Globus pallidus (tissue), 1 donor: ENCODE results near the gene NALCN.

Experiments used
- DNase-seq: peaks from one replicate; pipeline ENCODE4 v3.0.0-alpha.2; 2015; ENCODE audit warnings: low spot score

Gene NALCN

DNA sequence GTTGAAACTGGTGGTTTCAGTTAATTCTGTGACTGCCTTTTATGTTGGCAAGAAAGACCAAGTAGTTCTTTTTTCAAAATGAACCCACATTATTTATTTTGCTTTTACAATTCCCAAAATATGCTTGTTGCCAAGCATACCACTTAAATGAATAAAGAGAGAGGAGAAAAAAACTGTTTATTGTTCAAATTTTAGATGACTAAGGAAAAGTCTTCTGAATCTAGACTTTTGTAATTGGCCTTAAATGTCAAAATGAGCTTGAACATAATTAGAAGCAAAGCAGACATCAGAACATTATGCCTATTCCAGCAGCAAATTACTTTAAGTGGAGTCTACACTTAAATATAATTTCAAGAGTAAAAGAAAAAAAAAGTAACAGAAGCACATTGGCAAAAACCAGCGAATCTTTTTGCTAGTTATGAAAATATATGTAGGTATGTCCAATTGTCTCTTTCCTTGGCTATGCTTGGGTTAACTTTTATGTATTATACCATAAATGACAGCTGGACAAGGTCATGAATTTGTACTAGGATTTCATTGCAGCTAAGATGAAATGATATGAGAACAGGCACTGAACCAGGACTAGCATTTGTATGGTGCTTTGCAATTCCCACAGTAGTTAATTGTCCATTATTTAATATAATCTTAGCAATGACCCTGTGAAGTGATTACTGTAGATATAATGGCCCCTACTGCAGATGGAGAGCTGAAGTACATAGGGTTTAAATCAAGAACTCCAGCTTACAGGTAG is 211.9 kb downstream of the NALCN start:
- DNase-seq: no peak

DNA sequence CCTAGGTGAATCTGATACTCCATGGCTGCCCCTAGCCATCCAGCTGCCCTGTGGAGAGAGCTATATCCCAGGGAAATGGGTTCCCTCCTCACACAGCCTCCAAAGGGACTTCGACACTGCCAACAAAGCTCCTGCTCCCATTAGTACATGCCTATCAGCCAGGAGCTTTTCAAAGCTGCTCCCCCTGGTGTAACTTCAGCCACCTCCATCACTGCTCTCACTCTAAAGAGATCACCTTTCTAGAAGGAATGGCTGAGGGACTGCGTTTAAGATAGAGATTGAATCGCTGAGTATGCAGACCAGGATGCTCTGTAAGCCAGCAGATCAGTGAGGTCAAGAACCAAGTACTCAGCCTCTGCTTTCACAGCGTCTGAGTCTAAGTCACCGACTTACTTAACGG is 213.7 kb downstream of the NALCN start:
- DNase-seq: no peak

DNA sequence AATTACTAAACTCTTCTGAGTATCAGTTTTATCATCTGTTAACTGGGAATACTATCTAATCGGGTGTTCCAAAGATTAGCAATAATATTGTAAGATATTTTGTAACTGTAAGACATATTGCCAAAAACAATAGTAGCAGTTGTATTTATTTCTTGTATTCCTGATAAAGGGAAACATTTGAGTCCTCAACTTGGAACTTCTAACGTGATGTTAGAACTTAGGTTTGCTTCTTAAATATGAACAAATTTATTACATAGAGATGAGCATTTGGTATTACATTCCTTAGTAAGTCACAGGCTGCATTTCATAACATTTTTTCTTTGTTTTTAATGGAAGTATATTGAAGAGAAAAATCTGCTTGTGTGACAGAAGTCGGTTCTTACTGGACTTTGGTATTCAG is 225.3 kb downstream of the NALCN start:
- no peak for DNase-seq

DNA sequence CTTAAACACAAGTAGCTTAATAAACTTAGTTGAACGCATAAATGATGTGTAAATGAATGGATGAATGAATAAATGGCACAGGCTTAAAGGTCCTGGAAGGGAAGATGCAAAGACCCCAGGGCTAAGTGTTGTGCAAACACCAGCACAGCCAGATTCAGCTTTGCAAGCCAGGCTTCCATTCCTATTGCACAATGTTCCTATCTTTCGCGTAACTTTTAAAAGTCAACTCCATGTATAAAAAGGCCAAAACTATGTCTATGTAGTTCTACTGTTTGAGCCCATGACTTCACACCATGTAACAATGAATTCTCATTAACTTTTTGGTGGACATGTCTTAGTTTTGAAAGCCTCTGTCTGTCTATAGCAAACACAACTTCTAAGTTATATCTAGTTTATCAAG is 226.0 kb downstream of the NALCN start:
- DNase-seq: no peak

DNA sequence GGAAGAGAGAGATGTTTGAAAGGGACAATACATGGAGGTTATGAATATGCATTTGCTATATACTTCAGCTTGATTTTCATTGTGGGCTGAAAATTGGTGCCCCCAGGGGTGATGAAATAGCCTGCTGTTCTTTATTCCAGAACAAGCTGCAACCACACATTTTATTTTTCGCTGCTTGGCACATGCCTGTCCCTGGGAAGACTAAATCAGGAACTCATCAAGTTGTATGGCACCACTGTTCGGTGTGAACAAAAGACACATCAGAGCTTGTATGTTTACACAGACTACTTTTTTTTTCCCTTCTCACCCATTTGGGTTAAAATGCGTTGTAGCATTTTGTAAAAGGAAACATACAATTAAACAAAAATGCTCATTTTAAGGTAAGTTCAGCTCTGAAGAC is 230.7 kb downstream of the NALCN start:
- DNase-seq: peak; percentile 29

DNA sequence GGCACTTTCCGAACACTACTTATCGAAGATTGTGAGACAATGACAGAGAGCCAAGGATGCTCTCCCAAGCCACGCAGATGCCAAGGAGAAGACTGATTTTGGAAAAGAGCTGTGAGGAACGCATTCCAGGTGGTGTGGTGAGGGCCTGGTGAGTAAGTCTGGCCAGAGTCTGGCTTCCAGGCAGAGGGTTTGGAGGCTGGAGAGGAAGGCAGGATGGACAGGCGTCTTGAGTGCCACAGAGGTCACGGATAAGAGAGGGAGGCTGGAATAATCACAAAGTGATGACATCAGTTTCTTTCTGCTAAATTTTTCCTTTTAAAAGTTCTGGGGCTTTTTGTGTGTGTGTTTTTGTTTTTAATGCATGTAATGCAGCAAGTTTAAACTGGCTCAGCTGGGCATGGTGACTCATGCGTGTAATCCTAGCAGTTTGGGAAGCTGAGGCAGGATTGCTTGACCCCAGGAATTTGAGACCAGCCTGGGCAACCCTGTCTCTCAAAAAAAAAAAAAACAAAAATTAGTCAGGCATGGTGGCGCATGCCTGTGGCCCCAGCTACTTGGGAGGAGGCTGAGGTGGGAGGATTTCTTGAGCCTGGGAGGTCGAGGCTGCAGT is 235.1 kb downstream of the NALCN start:
- DNase-seq: no peak

DNA sequence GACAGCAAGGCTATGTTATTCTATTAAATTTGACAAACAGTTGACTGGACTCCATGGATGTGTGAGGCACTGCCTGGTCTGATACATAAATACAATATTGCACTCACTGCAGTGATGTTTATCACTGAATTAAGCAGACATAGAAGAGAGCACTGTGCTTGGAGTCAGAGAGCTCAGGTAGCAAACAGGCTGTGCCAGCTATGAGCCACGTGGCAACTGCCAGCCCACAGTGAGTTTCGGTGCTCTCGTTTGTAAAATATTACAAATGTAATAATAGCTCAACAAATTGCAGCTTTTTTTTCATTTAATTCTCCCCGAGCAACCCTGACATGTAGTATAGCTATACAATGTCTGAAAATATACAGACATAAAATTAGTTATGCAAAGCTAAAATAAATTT is 237.3 kb downstream of the NALCN start:
- DNase-seq: no peak

DNA sequence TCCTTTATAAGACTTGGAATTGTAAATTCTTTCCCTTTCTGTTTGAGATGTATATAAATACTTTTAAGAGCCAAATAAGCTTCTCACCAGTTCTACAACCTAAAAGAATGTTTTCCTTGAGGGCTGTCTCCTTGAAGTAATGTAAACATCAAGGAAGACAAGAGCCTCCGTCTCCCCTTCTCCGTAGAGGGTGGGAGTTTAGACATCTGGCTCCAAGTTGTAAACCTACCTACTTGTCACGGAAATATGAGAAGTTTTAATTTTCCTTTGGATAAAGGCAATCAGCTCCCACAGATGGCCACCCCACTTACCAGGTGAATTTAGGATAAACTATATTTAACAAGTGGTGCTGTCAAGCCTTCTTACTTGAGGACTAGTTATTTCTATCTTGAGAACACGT is 237.9 kb downstream of the NALCN start:
- no peak for DNase-seq

DNA sequence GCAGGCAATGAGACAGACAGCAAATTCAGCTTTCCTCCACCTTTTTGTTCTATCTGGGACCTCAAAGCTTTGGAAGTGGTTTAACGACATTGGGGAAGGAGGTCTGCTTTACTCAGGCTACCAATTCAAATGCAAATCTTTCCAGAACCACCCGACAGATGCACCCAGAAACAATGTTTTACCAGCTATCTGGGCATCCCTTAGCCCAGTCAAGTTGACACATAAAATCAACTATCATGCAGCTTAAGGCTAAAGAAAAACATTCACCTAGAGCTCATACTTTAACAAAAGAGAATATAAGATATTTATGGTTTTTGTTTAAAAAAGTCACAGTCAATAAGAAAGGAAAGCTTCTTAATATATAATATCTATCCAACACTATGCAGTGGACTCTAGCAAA is 246.0 kb downstream of the NALCN start:
- DNase-seq: no peak

DNA sequence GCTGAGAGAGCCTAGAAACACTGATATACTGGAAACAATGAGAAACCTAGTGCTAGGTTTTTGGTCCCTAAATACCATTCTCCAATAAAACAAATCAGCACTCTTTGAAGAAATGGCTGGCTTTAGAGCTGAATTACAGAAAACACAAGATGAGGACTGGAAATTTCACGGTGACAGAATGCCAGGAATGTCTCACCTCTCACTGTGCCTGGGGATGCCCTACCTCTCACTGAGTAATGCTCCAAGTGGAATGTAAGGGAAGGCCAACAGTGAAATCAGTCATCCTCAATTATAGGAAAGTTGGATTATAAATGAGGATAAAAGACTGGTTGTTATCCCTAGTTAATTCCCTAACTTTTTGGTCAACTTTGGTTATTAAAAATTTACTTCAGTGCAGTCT is 259.0 kb downstream of the NALCN start:
- no peak for DNase-seq

DNA sequence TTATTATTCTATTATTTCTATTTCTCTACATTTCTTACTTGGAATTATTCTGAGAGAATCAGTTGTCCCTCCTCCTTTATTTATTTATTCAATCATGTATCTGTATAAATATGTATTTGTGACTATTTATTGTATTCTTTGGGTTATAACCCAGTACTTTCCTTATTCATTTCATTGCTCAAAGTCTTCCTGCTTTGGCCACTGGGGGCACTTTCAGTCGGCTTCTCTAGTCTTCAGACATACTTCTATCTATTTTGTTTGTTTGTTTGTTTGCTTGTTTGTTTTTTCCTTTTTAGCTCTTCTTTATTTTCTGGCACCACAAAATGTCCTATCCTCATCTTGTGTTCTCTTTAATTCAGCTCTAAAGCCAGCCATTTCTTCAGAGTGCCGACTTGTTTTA is 260.4 kb downstream of the NALCN start:
- DNase-seq: no peak

DNA sequence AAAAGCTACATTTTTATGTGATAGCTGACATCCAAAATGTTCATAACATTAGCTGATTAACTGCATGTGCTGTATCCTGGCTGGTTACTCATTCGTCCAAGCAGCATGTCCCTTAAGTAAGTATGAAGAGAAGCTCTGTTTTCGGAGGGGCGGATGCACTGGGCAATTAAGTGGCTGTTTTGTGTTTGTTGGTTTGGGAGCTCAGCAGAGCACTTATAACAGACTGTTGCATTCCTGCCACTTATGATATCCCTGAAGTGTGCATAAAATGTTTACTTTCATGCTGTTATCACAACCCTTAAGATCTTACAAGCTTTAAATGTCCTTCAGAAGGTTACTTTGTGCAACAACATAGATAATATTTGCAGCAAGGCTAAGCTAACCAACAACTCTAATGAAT is 264.1 kb downstream of the NALCN start:
- no peak for DNase-seq

DNA sequence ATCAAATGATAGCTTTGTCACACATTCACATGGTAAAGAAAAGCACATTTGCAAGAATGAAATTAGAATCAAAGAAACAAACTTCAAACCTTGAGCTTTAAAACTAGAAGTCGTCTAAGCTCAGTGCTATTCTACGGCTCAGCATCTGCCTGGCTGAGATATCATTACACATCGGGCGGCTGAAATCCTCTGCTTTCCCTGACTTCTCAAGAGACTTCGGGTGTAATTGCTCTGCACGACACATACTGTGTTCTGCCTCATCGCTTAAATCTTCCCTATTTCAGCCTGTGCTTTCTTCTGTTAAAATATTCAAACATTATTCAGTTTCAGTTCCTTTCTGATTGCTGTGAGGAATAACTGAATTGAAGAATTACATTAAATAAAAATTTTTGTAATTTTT is 265.3 kb downstream of the NALCN start:
- peak; percentile 30 for DNase-seq

DNA sequence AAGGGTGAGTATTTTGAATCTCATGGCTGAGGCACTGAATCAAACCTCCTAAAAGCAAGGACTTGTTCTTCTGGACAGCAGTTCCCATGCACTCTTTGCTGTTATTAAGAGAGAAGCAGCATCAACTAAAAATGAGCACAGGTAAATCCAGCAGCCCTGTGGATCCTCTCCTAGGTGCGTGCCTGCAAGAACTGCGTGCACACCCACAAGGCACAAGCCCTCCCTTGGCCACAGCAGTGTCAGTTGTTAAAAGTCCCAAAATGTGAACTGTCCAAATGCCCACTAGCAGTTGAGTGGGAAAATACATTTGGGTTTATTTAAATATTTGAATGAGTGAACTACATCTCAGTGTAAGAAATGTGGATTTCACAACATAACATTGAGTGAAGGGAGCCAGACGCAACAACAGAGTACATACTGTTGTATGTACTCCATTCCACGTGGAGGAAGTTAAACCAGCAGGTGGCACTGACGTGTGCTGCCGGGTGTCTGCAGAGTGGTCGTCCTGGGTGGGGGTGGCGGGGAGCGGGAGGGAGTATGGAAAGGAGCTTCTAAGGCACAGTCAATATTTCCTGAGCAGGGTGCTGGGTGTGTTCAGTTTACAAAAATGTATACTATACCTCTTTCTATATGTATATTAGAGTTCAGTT is 266.4 kb downstream of the NALCN start:
- no peak for DNase-seq

DNA sequence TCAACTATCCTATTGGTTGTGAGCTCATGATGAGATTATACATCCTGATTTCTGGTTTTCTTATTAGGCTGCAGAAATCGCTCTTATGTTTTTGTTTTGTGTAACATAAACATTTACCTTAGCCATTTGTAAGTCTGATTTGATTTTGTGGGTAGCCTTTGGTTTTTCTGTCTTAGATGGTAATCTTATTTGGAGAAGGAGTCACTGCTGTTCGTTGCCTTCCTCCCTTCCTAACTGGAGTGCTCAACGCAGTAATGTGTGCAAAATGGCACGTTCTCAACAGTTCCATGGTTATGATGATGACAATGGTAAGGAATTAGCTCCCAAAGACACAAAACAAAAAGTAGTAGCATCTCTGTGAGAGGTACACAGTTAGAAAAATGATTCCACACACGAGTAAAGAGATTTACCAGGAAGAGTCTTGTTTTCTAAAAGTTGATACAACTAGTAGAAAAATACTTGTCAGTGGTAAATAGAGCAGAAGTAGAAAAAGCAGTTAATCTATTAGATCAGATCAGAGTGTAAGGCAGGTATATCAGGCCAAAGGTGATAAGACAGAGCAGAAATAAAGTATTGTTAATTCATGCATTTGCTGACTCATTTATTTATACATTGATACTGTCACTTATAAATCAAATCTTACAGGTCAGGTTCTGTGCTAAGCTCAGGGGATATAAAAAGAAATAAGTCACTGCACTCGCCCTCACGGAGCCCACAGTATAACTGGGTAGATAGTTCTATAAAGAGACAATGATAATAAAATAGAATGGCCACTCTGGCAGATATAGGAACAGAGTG is 270.0 kb downstream of the NALCN start:
- no peak for DNase-seq

DNA sequence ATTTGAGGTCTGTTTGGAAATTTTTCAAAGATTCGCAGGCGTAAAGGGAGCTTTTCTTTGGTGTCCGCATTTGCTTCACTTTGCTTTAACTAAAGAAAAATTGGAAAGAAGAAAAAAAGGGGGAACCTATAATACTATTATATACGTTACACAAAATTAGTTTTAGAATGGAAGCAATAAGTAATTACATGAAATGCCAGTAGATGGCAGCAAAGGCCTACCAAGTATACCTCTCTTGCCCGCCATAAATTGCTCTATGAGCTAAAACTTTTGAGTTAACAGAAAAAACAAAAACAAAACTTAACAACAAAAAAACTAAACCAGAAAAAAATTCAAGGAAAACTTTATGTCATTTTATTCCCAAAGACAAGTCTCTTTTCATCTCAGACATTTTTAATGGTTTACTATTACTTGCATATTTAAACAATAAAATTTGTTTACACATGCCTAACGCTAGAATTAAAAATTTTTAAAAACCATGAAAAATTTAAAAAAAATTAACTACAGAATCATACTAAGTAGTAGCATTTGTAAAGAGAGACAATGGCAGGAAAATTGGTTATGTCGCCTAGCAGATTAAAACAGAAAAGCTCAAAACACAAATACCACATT is 271.4 kb downstream of the NALCN start:
- peak; percentile 56 for DNase-seq

DNA sequence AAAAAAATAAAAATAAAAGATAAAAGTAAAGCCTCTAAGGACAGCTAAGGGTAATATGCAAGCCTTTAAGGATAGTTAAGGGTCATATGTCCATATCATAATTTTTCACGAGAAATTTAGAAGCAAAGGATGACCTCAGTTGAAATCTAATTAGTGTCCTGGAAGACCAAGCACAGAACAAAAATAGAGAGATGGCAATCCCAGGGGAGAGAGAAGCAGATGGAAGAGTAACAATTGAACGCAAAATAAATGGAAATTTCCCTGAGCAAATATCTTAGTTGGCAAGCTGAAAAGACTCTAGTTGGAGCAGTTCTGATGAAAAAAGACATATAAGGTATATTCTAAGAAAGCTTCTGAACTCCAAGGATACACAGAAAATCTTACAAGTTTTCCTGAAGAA is 275.4 kb downstream of the NALCN start:
- no peak for DNase-seq

DNA sequence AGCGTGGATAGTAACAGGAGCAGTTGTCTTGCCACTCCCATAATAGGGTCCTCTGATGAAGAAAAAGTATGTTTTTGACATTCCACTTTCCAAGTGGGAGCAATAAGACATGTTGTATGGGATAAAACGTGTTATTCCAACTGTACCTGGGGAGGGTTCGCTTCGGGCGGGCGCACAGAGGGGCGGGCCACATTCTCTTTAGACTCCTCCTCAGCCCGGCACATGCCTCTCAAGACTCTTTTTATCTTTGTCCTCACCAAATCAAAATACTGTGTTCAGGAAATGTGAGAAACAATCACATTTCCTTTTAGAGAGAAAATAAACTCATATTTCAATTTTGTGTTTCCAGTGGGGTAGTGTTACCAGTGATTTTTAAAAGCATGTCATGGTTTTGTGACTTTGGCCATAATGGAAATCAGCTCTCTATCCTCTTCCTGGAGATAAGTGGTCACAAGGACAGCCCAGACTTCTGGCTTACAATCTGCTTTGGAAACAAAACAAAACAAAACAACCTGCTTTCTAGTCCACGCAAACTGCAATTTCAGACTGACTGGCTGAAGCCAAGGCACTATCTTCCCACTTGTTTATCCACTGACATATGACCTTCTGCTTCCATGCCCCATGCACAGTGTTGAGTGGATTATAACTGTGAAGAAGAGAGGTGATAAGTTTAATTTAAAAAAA is 276.1 kb downstream of the NALCN start:
- DNase-seq: no peak

DNA sequence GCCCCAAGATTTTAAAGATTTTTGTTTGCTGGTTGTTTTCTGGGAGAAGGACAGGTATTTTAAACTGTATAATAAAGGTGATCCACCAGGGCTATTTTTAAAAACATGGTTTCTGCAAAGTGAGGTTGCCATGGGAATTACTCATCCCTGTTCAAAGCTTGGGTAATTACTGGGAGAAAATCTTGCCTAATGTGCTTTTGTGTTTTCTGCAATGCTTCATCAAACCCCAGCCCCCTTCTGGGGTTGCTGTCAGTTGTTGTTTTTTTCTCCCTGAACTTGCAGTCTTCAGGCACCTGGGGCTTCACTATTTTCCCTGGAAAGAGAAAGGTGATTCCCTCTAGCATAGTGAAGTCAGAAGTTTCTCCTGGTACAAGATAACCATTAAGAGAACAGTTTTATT is 277.2 kb downstream of the NALCN start:
- DNase-seq: no peak

DNA sequence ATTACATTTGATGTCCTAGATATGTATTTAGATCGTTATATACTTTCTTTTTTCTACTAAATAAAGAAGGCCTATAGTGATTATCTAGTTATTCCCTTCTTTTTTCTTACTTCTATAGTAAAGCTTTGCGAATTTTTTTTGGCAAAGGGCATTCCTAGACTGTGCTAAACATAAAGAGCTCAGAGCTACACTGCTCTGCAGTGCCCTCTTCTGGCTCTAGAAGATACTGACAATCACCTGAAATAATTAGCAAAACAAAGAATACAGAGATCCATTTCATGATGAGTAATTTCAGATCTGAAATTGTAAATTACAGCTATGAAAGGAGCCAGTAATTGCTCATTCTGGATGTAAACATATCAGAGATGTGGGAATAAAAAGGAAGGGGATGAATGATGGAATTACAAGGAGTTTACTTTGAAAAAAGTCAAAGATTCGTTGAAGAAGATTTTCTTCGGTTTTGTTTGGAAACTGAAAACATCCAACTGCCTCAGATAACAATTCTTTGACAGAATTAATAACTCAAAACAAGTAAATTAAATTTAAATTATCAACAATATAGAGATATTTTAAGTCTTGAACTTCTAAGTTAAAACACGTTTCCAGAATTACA is 288.5 kb downstream of the NALCN start:
- peak; percentile 48 for DNase-seq

DNA sequence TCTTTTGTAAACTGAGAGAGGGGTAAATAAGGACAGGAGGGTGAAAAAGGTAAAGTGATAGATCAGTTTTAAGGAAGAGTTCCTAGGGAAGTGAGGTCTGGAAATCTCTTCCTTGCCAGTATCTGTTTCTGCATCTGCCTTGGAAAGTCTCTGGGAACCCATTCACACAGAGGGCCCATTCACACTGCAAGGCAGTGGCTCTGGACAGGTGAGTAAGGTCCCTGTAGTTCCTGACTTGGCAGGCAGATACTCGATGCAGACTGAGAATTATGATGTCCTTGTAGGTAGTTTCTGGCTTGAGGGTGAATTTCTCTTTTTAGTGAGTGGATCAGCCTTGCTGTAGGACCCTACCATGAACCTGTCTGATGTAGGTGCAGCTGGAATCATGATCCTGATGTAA is 293.3 kb downstream of the NALCN start:
- no peak for DNase-seq
